ENCODE results near the gene NDUFAF8.

NDUFAF8 gene

GRCh38 chr17:81196505-81197408, 42.4 kb upstream of the NDUFAF8 start:
- H3K9ac ChIP-seq: no peak overlapping the region
- no peak overlapping the region for H3K4me3 ChIP-seq (IDR thresholded peaks at IDR 0.05; ENCODE audit: insufficient read depth, low read depth, low read length)
- no peak overlapping the region for H3K4me2 ChIP-seq
- H3K27me3 ChIP-seq (ENCODE audit: insufficient read depth, low read depth): no peaks in the 10 kb centered on the region
- H4K20me1 ChIP-seq (ENCODE audit: insufficient read depth): no peaks in the 10 kb centered on the region
- no peak overlapping the region for H2AFZ ChIP-seq (ENCODE audit: low read depth)
- H3K27ac ChIP-seq: no peak overlapping the region
- H3K79me2 ChIP-seq (ENCODE audit: insufficient read depth, low read depth): no peaks in the 10 kb centered on the region
- no peak for TF ChIP-seq CTCF (conservative IDR thresholded peaks at IDR 0.05; ENCODE audit: low read depth, low read length)
- H3K36me3 ChIP-seq (ENCODE audit: insufficient read depth): no peaks in the 10 kb centered on the region
- H3K4me1 ChIP-seq (ENCODE audit: low read depth, poor library complexity, severe bottlenecking): no peaks in the 10 kb centered on the region

- Histone ChIP-seq H4K20me1 (ENCODE audit: insufficient read depth) (no peaks in the 10 kb centered on the region), H3K27me3 (ENCODE audit: insufficient read depth, low read depth) (no peaks in the 10 kb centered on the region), H3K79me2 (ENCODE audit: insufficient read depth, low read depth) (no peaks in the 10 kb centered on the region), H3K4me2 (no peak overlapping the region), H3K27ac (no peak overlapping the region), H3K36me3 (ENCODE audit: insufficient read depth) (no peaks in the 10 kb centered on the region), H3K4me1 (ENCODE audit: low read depth, poor library complexity, severe bottlenecking) (no peaks in the 10 kb centered on the region), H2AFZ (ENCODE audit: low read depth) (no peak overlapping the region), H3K9ac (no peak overlapping the region), H3K4me3 (IDR thresholded peaks at IDR 0.05; ENCODE audit: insufficient read depth, low read depth, low read length) (no peak overlapping the region)
- no peak for TF ChIP-seq CTCF (conservative IDR thresholded peaks at IDR 0.05; ENCODE audit: low read depth, low read length)
Measured at GRCh38 chr17:81197409-81197795, 41.7 kb upstream of the NDUFAF8 start.

- Histone ChIP-seq H3K4me3 (IDR thresholded peaks at IDR 0.05; ENCODE audit: insufficient read depth, low read depth, low read length) (no peak overlapping the region), H2AFZ (ENCODE audit: low read depth) (no peak overlapping the region), H3K27ac (no peak overlapping the region), H3K9ac (no peak overlapping the region), H3K36me3 (ENCODE audit: insufficient read depth) (no peaks in the 10 kb centered on the region), H3K4me2 (no peak overlapping the region), H4K20me1 (ENCODE audit: insufficient read depth) (no peaks in the 10 kb centered on the region), H3K4me1 (ENCODE audit: low read depth, poor library complexity, severe bottlenecking) (no peaks in the 10 kb centered on the region), H3K79me2 (ENCODE audit: insufficient read depth, low read depth) (no peaks in the 10 kb centered on the region), H3K27me3 (ENCODE audit: insufficient read depth, low read depth) (no peaks in the 10 kb centered on the region)
- no peak for TF ChIP-seq CTCF (conservative IDR thresholded peaks at IDR 0.05; ENCODE audit: low read depth, low read length)
Measured at GRCh38 chr17:81197831-81198490, 41.2 kb upstream of the NDUFAF8 start.

GRCh38 chr17:81198826-81199481, 40.2 kb upstream of the NDUFAF8 start:
- no peak for TF ChIP-seq CTCF (conservative IDR thresholded peaks at IDR 0.05; ENCODE audit: low read depth, low read length)
- Histone ChIP-seq H3K27ac (no peak overlapping the region), H3K27me3 (ENCODE audit: insufficient read depth, low read depth) (no peaks in the 10 kb centered on the region), H3K4me1 (ENCODE audit: low read depth, poor library complexity, severe bottlenecking) (no peaks in the 10 kb centered on the region), H4K20me1 (ENCODE audit: insufficient read depth) (no peaks in the 10 kb centered on the region), H3K36me3 (ENCODE audit: insufficient read depth) (no peaks in the 10 kb centered on the region), H3K4me3 (IDR thresholded peaks at IDR 0.05; ENCODE audit: insufficient read depth, low read depth, low read length) (no peak overlapping the region), H2AFZ (ENCODE audit: low read depth) (no peak overlapping the region), H3K4me2 (no peak overlapping the region), H3K79me2 (ENCODE audit: insufficient read depth, low read depth) (no peaks in the 10 kb centered on the region), H3K9ac (no peak overlapping the region)

Measured in KMS-11 (cell line).